Measurements from ENCODE around the gene PIK3C2A. TPM values are rescaled to one million over a fixed set of nuclear protein-coding genes. Genes with fewer than 3 reads are reported as not detected.

Gene PIK3C2A
- polyA plus RNA-seq, 3 donors: 5.3 to 9.3 (median 6.0) TPM

GRCh38 chr11:17162376-17162775, 45.4 kb downstream of the PIK3C2A start:
- H3K4me2 ChIP-seq (replicated peaks; ENCODE audit: extremely low read depth, low read length, poor library complexity, severe bottlenecking): no peak overlapping the region
- WGBS (ENCODE audit: insufficient coverage): 55% methylated on average over 2 of the region's 2 CpGs
- peaks cover 52% of the 10 kb centered on the region for H3K79me2 ChIP-seq (ENCODE audit: insufficient read depth, low read length)
- intact Hi-C loops (cut with micrococcal nuclease): no loop called here
- peaks cover 62% of the 10 kb centered on the region for H3K4me1 Mint-ChIP-seq
- no peaks in the 10 kb centered on the region for H3K9me3 Mint-ChIP-seq
- peak overlapping the region; percentile 30 to 32 for H3K27ac ChIP-seq (ENCODE audit: low read depth in 1 of 2, low read length in 2 of 2)
- peaks cover 0 to 2% (median 0%) of the 10 kb centered on the region in 3 donors for H3K27me3 Mint-ChIP-seq (ENCODE audit: low read depth in 3 of 3)
- H3K4me3 Mint-ChIP-seq: no peak overlapping the region
- H4K20me1 ChIP-seq (ENCODE audit: insufficient read depth, low read length): no peaks in the 10 kb centered on the region
- no peaks in the 10 kb centered on the region for H3K9me3 ChIP-seq (replicated peaks in 1 of 2; ENCODE audit: control insufficient read depth in 1 of 2, insufficient read depth in 1 of 2, low read length in 2 of 2)
- H3K4me1 ChIP-seq (ENCODE audit: control insufficient read depth in 1 of 2, insufficient read depth in 2 of 2, low read length in 2 of 2): peaks cover 52 to 64% of the 10 kb centered on the region in 2 donors
- no peak overlapping the region for H2AFZ ChIP-seq (ENCODE audit: insufficient read depth, low read depth, low read length, poor library complexity, severe bottlenecking)
- no peak overlapping the region for H3K4me3 ChIP-seq (replicated peaks in 1 of 3; ENCODE audit: low read depth in 2 of 3, low read length in 3 of 3)
- H3K27me3 ChIP-seq (ENCODE audit: control insufficient read depth in 2 of 2, insufficient read depth in 2 of 2, low read length in 2 of 2): no peaks in the 10 kb centered on the region
- H3K9ac ChIP-seq (ENCODE audit: insufficient read depth, low read length, poor library complexity, severe bottlenecking): no peak overlapping the region
- peaks cover 0 to under 1% of the 10 kb centered on the region in 2 donors for H3K36me3 ChIP-seq (replicated peaks in 1 of 2; ENCODE audit: control insufficient read depth in 1 of 2, insufficient read depth in 2 of 2, low read length in 2 of 2)
- TF ChIP-seq CTCF (IDR thresholded peaks at IDR 0.05): no peak
- peak overlapping the region in 6 of 7 donors; percentile 38 to 88 (median 78) for H3K27ac Mint-ChIP-seq
- no peak for DNase-seq
- H3K36me3 Mint-ChIP-seq: peaks cover 10 to 13% of the 10 kb centered on the region in 2 donors

- Mint-ChIP-seq H3K36me3 (peaks cover 5 to 8% of the 10 kb centered on the region in 2 donors), H3K4me1 (peaks cover 62% of the 10 kb centered on the region), H3K4me3 (no peak overlapping the region), H3K9me3 (no peaks in the 10 kb centered on the region), H3K27me3 (ENCODE audit: low read depth in 3 of 3) (peaks cover 0 to 2% (median 0%) of the 10 kb centered on the region in 3 donors), H3K27ac (peak overlapping the region in 4 of 7 donors; percentile 60 to 81 (median 77))
- no peak overlapping the region for H2AFZ ChIP-seq (ENCODE audit: insufficient read depth, low read depth, low read length, poor library complexity, severe bottlenecking)
- TF ChIP-seq CTCF (IDR thresholded peaks at IDR 0.05): no peak
- H3K4me3 ChIP-seq (replicated peaks in 1 of 3; ENCODE audit: low read depth in 2 of 3, low read length in 3 of 3): no peak overlapping the region
- peak overlapping the region in 1 of 2 donors; percentile 32 for H3K27ac ChIP-seq (ENCODE audit: low read depth in 1 of 2, low read length in 2 of 2)
- intact Hi-C loops (cut with micrococcal nuclease): no loop called here
- H3K9ac ChIP-seq (ENCODE audit: insufficient read depth, low read length, poor library complexity, severe bottlenecking): no peak overlapping the region
- peak; percentile 9 to 39 (median 38) for DNase-seq
- no peaks in the 10 kb centered on the region for H3K9me3 ChIP-seq (replicated peaks in 1 of 2; ENCODE audit: control insufficient read depth in 1 of 2, insufficient read depth in 1 of 2, low read length in 2 of 2)
- no peaks in the 10 kb centered on the region for H3K27me3 ChIP-seq (ENCODE audit: control insufficient read depth in 2 of 2, insufficient read depth in 2 of 2, low read length in 2 of 2)
- H3K4me1 ChIP-seq (ENCODE audit: control insufficient read depth in 1 of 2, insufficient read depth in 2 of 2, low read length in 2 of 2): peaks cover 52 to 64% of the 10 kb centered on the region in 2 donors
- WGBS (ENCODE audit: insufficient coverage): no CpG with 5 or more reads among the region's 1 CpG
- H4K20me1 ChIP-seq (ENCODE audit: insufficient read depth, low read length): peaks cover 2% of the 10 kb centered on the region
- no peaks in the 10 kb centered on the region for H3K36me3 ChIP-seq (replicated peaks in 1 of 2; ENCODE audit: control insufficient read depth in 1 of 2, insufficient read depth in 2 of 2, low read length in 2 of 2)
- H3K4me2 ChIP-seq (replicated peaks; ENCODE audit: extremely low read depth, low read length, poor library complexity, severe bottlenecking): peak overlapping the region; percentile 22
- H3K79me2 ChIP-seq (ENCODE audit: insufficient read depth, low read length): peaks cover 52% of the 10 kb centered on the region
Observed at GRCh38 chr11:17161515-17161914, 46.3 kb downstream of the PIK3C2A start.
